Ovary (tissue), 9 donors: ENCODE measurements around the gene RGS19. TPM values are rescaled to one million over a fixed set of nuclear protein-coding genes. Genes with fewer than 3 reads are reported as not detected.
A peak's percentile ranks its signal among the peaks of the same experiment; 100 is the strongest.

Experiments used
- DNase-seq, 5 donors: peaks; one replicate each; pipeline ENCODE4 v3.0.0-alpha.2; 2019 to 2020
- H3K27ac ChIP-seq, 2 donors: fragments of 200-600 bp; one replicate each; pipeline versions ENCODE4 v1.5.1 to v1.8.0; 2019 to 2022
- H3K27me3 ChIP-seq: fragments of 200-600 bp; one replicate; pipeline ENCODE4 v1.8.0; 2022
- H3K36me3 ChIP-seq: fragments of 200-600 bp; sonication (generic); one replicate; pipeline ENCODE4 v1.5.1; 2019
- H3K4me1 ChIP-seq: one replicate; pipeline ENCODE4 v1.8.1; 2013; ENCODE audit warnings: mild to moderate bottlenecking, moderate library complexity; ENCODE audit not compliant: insufficient read depth
- H3K4me3 ChIP-seq: fragments of 200-600 bp; sonication (generic); one replicate; pipeline ENCODE4 v1.5.1; 2017
- H3K9me3 ChIP-seq, 2 donors: fragments of 200-600 bp in 1 of 2; sonication (generic) in 1 of 2; one replicate each; pipeline versions ENCODE4 v1.5.1 to v1.8.1; 2013 to 2019; ENCODE audit warnings: mild to moderate bottlenecking in 1 of 2, moderate library complexity in 1 of 2
- CTCF ChIP-seq, 3 donors: fragments of 450-650 bp in 2 of 3; fragments of 200-600 bp in 1 of 3; IDR thresholded peaks; one replicate each; pipeline versions ENCODE4 v1.5.1 to v1.8.0; 2016 to 2022; ENCODE audit warnings: antibody characterized with exemption in 3 of 3, mild to moderate bottlenecking in 1 of 3
- EP300 ChIP-seq: sonication (generic); formaldehyde crosslinking; IDR thresholded peaks from one replicate; pipeline ENCODE4 v1.6.1; 2017; ENCODE audit warnings: antibody characterized with exemption
- POLR2A ChIP-seq: fragments of 450-650 bp; IDR thresholded peaks from one replicate; pipeline ENCODE4 v1.6.1; 2017; ENCODE audit warnings: antibody characterized with exemption, mild to moderate bottlenecking, moderate library complexity
- WGBS, 3 donors: extraction: QIAGEN DNeasy Blood & Tissue Kit in 1 of 3; methylation state at CpG; one replicate each; pipeline versions ENCODE4 v1.1.5 to v1.1.7; 2013 to 2017; 5-methylcytosine and 5-hydroxymethylcytosine counted together
- intact Hi-C, 4 donors: fragments of 100-400 bp; cut with DNase I; formaldehyde crosslinking; loops; one replicate each; pipeline versions ENCODE4 v1.11.0 to v1.15.1; 2022 to 2023
- polyA plus RNA-seq, 2 donors: library from polyadenylated mRNA; stranded (reverse); fragments of 200-250 nt in 1 of 2; fragments of 350-450 nt in 1 of 2; fragmentation: Illumina TruSeq in 1 of 2; extraction: RNeasy Lipid Tissue Mini Kit (QIAGEN cat#74804) in 1 of 2; gene quantifications; one replicate each; pipeline ENCODE4 v1.2.3, GENCODE V29; 2013 to 2014
- total RNA-seq, 7 donors: library from RNA; depleted of rRNA in 2 of 7; stranded (reverse); fragments of >200 nt in 2 of 7; fragmentation: NEBNext Ultra II Directional in 3 of 7; extraction: Animal tissue kit (Norgen Biotek cat#: 25700) in 3 of 7; gene quantifications; one replicate each; pipeline versions ENCODE4 v1.1.0 to v1.2.4, GENCODE V29; 2016 to 2023
- donor health status: DM: no; HTN: no; CAD: no; lungs with moderate emphysema.
- donor health status: DM: no; HTN: no; CAD: no.
- donor health status: Bipolar disorder and iron deficiency.
- donor health status: DM: yes; HTN: yes; CAD: no.
- donor health status: DM: no; HTN: no; CAD: no.
- donor health status: DM: yes; HTN: yes; CAD: no.

The RGS19 gene
- total and polyA plus RNA-seq, 9 donors, result 2.1 to 7.6 (median 4.5) TPM

DNA sequence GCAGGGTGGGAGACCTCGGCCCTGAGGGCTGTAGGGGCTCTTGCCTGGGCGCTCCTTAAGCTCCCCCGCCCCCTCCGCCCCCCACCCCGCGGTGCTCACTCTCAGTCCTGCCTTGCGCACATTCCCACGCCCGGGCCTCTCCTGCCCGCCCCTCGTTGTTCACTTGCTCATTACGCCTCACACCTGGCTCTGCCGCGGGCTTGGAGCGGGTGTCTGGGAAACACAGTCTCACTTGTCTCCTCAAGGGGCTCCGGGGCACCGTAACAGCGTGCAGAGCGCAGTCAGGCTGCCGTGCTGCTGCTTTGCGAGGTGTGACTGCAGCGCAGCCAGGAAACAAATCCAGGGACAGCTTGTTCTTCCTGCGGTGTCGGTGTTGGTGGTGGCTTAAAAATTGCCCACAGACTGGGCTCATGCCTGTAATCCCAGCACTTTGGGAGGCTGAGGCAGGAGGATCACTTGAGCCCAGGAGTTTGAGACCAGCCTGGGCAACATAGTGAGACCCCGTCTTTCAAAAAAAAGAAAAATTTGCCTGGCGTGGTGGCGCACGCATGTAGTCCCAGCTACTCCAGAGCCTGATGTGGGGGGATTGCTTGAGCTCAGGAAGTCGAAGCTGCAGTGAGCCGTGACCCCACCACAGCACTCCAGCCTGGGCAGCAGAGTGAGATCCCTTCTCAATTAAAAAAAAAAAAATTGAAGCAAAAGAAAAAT is 23.5 kb upstream of the RGS19 start:
- TF ChIP-seq EP300, result no peak
- TF ChIP-seq POLR2A, result no peak
- no peak for TF ChIP-seq CTCF (IDR thresholded peaks at IDR 0.05)
- 15 to 19% (median 16%) methylated on average over 28 to 30 of the region's 30 CpGs for WGBS, 3 donors
- H3K4me3 ChIP-seq, result no peak overlapping the region

GRCh38 chr20:64101731-64102621 is 22.7 kb upstream of the RGS19 start:
- no peaks in the 10 kb centered on the region for H3K9me3 ChIP-seq
- H3K27me3 ChIP-seq, result no peaks in the 10 kb centered on the region
- intact Hi-C loops, result no loop called here
- no peaks in the 10 kb centered on the region for H3K4me1 ChIP-seq
- no peak for TF ChIP-seq POLR2A
- DNase-seq, result peak in 1 of 5 donors; percentile 27
- WGBS, 3 donors, result 5 to 9% (median 8%) methylated on average over 44 to 64 of the region's 64 CpGs
- H3K4me3 ChIP-seq, result no peak overlapping the region
- H3K27ac ChIP-seq, result no peak overlapping the region
- no peaks in the 10 kb centered on the region for H3K36me3 ChIP-seq

More for the DNA sequence above, 23.5 kb upstream of the RGS19 start:
- Histone ChIP-seq H3K4me1 (no peaks in the 10 kb centered on the region), H3K9me3 (no peaks in the 10 kb centered on the region), H3K27me3 (no peaks in the 10 kb centered on the region), H3K27ac (no peak overlapping the region), H3K36me3 (no peaks in the 10 kb centered on the region)
- DNase-seq, result no peak
- intact Hi-C loops, result no loop called here

GRCh38 chr20:64100946-64101688 is 21.8 kb upstream of the RGS19 start:
- H3K9me3 ChIP-seq, result no peaks in the 10 kb centered on the region
- no peak overlapping the region for H3K27ac ChIP-seq
- no peaks in the 10 kb centered on the region for H3K27me3 ChIP-seq
- DNase-seq, result no peak
- intact Hi-C loops, result no loop called here
- no peaks in the 10 kb centered on the region for H3K36me3 ChIP-seq
- H3K4me3 ChIP-seq, result no peak overlapping the region
- no peak for TF ChIP-seq EP300
- TF ChIP-seq CTCF (IDR thresholded peaks at IDR 0.05), result no peak
- no peak for TF ChIP-seq POLR2A
- 85 to 95% (median 89%) methylated on average over 9 of the region's 9 CpGs for WGBS, 3 donors
- no peaks in the 10 kb centered on the region for H3K4me1 ChIP-seq

DNA sequence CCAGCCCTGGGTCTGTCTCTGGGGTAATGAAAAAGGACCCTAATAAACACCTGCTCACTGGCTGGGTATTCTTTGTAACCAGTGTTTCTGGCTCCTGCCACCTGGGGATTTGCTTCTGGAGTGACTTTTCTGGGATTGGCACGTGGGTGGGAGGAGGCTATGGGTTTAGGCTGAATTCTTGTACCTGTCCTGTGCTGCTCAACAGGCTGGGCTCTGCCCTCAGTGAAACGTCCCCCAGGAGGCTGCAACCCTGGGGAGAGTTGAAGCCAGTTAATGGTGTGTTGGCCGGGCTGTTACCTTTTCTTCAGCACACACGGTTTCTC is 21.2 kb upstream of the RGS19 start:
- H3K27me3 ChIP-seq, result no peaks in the 10 kb centered on the region

More for the DNA sequence above, 21.2 kb upstream of the RGS19 start:
- H3K4me1 ChIP-seq, result no peaks in the 10 kb centered on the region
- 69 to 76% (median 73%) methylated on average over 4 of the region's 4 CpGs for WGBS, 3 donors
- H3K4me3 ChIP-seq, result no peak overlapping the region
- H3K36me3 ChIP-seq, result no peaks in the 10 kb centered on the region
- intact Hi-C loops, result no loop called here
- H3K9me3 ChIP-seq, result no peaks in the 10 kb centered on the region
- no peak for DNase-seq
- no peak for TF ChIP-seq CTCF (IDR thresholded peaks at IDR 0.05)
- TF ChIP-seq POLR2A, result no peak
- no peak for TF ChIP-seq EP300
- no peak overlapping the region for H3K27ac ChIP-seq
